Cardiac muscle cell (in vitro differentiated cells and primary cell): Measurements from ENCODE around the gene OXCT1. TPM values are rescaled to one million over a fixed set of nuclear protein-coding genes. Genes with fewer than 3 reads are reported as not detected.

Experiments
- DNase-seq, 2 donors: peaks; one replicate each; pipeline versions ENCODE4 v3.0.0 to v3.0.0-alpha.2; 2010 to 2017; ENCODE audit warnings: low read depth in 1 of 2, low spot score in 1 of 2
- H3K27ac ChIP-seq: fragments of 200-600 bp; sonication (generic); 2 replicates; pipeline ENCODE4 v1.5.1; 2016
- H3K27me3 ChIP-seq: fragments of 200-600 bp; sonication (generic); 2 replicates; pipeline ENCODE4 v1.6.0; 2016; ENCODE audit warnings: control low read depth
- H3K36me3 ChIP-seq: fragments of 200-600 bp; sonication (generic); 2 replicates; pipeline ENCODE4 v1.5.1; 2016; ENCODE audit warnings: control low read depth
- H3K4me1 ChIP-seq: fragments of 200-600 bp; sonication (generic); 2 replicates; pipeline ENCODE4 v1.8.1; 2017; ENCODE audit warnings: low read depth, mild to moderate bottlenecking, mixed run types
- H3K4me3 ChIP-seq: fragments of 200-600 bp; sonication (generic); 2 replicates; pipeline ENCODE4 v1.5.1; 2016; ENCODE audit warnings: mild to moderate bottlenecking
- H3K9me3 ChIP-seq: fragments of 200-600 bp; sonication (generic); 2 replicates; pipeline ENCODE4 v1.5.1; 2017; ENCODE audit warnings: low read depth, mild to moderate bottlenecking, control low read depth
- polyA plus RNA-seq: library from polyadenylated mRNA; unstranded; fragments of >200 nt; fragmentation: Nextera tagmentation; extraction: Ambion mirVana; gene quantifications from 2 replicates; pipeline ENCODE4 v1.2.1, GENCODE V29; 2016
- total RNA-seq: library from RNA; depleted of rRNA; stranded (reverse); fragments of >200 nt; gene quantifications from 2 replicates; pipeline ENCODE4 v1.2.3, GENCODE V29; 2016
- TF ChIP-seq, protein P1 (sequence below): IDR thresholded peaks from 2 replicates; pipeline ENCODE4 v1.5.1; 2012; ENCODE audit warnings: low read depth, mild to moderate bottlenecking, low read length

Gene OXCT1
- total and polyA plus RNA-seq, 2 experiments from 2014 or later: 54.8 to 55.8 TPM

DNA sequence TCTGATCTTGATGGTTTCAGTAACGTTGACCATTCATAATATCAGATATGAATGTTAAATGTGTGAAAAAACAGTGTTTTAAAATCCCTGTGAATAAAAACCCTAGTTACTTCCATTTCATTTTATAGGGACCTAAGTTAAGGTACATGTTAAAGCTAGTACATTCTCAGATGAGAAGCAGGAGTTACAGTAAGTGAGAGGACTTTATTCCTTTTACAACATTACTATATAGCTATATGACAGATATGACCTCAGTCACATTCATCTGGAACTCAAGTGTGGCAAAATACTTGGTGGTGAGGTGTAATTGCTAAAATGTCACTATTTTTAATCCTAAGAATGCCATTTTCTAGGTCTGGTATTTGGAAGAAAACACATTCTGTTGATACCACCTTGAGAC, 96.4 kb downstream of the OXCT1 start:
- Histone ChIP-seq H3K9me3 (no peaks in the 10 kb centered on the region), H3K27ac (no peak overlapping the region), H3K4me1 (no peaks in the 10 kb centered on the region), H3K36me3 (no peaks in the 10 kb centered on the region), H3K27me3 (no peaks in the 10 kb centered on the region), H3K4me3 (no peak overlapping the region)
- TF ChIP-seq, protein P1, sequence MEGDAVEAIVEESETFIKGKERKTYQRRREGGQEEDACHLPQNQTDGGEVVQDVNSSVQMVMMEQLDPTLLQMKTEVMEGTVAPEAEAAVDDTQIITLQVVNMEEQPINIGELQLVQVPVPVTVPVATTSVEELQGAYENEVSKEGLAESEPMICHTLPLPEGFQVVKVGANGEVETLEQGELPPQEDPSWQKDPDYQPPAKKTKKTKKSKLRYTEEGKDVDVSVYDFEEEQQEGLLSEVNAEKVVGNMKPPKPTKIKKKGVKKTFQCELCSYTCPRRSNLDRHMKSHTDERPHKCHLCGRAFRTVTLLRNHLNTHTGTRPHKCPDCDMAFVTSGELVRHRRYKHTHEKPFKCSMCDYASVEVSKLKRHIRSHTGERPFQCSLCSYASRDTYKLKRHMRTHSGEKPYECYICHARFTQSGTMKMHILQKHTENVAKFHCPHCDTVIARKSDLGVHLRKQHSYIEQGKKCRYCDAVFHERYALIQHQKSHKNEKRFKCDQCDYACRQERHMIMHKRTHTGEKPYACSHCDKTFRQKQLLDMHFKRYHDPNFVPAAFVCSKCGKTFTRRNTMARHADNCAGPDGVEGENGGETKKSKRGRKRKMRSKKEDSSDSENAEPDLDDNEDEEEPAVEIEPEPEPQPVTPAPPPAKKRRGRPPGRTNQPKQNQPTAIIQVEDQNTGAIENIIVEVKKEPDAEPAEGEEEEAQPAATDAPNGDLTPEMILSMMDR: no peak
- DNase-seq: no peak

DNA sequence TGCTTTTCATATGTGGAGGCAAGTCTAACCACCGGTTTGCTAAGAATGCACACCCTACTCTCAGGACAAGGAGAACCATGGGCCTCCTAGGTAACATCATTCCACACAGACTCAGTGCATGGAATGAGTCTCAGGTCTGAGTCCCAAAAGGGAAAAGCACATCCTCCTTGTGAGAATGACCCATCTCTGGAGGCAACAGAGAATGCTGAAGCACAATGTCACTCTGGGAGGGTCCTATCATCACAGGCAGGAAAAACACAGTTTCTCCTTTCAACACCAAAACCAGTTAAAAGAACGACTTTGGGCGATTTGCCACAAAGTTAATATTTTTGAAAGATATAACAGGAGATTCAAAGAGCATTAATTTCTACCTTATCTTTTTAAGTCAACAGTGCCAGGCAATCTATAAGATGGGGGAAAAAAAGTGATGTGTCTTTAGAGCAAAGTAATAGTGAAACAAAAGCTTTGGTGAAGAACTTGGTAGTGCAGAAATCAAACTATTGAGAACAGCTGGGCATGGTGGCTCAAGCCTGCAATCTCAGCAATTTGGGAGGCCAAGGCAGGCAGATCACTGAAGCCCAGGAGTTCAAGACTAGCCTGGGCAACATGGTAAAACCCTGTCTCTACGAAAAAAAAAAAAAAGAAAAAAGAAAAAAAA, 97.3 kb downstream of the OXCT1 start:
- TF ChIP-seq, protein P1: no peak

DNA sequence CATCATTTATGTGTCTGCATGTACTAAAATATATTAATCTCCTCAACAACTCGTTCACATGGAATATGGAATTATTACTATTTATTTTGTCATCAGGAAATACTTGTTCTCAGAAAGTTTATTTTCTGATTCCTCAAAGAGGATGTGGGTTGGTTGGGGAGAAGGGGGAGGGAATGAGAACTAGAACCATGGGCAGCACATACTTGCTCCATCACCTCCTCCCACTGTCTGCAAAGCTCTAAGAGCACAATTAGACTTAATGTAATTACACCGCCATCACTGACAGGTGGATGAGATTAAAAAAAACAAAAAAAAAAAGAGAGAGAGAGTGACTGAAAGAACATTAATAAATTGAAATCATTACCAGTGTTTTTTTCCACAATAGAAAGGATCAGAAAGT, 98.2 kb downstream of the OXCT1 start:
- Histone ChIP-seq H3K4me3 (no peak overlapping the region), H3K36me3 (no peaks in the 10 kb centered on the region), H3K27ac (no peak overlapping the region), H3K27me3 (no peaks in the 10 kb centered on the region), H3K9me3 (no peaks in the 10 kb centered on the region), H3K4me1 (no peaks in the 10 kb centered on the region)
- TF ChIP-seq, protein P1: no peak
- DNase-seq: no peak

More for the DNA sequence above, 97.3 kb downstream of the OXCT1 start:
- no peak overlapping the region for H3K27ac ChIP-seq
- no peaks in the 10 kb centered on the region for H3K36me3 ChIP-seq
- no peak overlapping the region for H3K4me3 ChIP-seq
- no peak for DNase-seq
- no peaks in the 10 kb centered on the region for H3K9me3 ChIP-seq
- H3K27me3 ChIP-seq: no peaks in the 10 kb centered on the region
- no peaks in the 10 kb centered on the region for H3K4me1 ChIP-seq

DNA sequence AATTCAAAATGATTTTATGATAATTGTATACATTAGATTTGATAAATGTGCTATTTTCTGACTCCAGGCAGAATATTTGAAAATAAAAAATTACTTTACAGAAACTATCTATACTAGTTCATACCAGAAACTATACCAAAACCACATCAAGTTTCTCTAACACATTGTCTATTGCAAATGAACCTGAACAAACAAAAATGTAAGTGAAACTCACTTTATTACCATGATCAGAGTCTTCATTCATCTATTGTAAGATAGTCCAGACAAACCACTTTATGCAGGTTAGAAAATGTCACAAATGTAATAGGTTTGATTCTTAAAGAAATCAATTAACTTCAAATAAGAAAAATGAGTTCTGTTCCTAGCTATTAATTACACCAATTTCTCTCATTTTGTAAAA, 99.4 kb downstream of the OXCT1 start:
- Histone ChIP-seq H3K4me3 (no peak overlapping the region), H3K4me1 (no peaks in the 10 kb centered on the region), H3K36me3 (no peaks in the 10 kb centered on the region), H3K27me3 (no peaks in the 10 kb centered on the region), H3K27ac (no peak overlapping the region), H3K9me3 (no peaks in the 10 kb centered on the region)
- no peak for DNase-seq
- TF ChIP-seq, protein P1: no peak

DNA sequence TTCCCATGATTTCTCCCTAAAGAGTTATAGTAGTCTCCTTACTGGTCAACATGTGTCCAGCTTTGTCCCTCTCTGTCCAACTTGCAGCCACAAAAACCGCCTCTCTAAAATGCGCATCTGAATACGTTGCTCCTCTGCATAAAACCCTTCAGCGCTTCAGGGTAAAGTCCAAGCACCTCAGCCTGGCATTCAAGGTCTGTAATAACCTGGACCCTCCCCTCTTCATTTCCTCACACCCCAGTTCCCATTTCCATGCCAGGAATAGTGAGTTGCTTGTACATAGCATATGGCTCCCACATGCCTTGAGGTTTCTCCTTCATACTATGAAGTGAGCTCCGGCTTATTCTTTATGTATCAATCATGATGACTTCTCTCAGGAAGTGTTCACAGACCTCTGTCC, 101.5 kb downstream of the OXCT1 start:
- Histone ChIP-seq H3K4me3 (no peak overlapping the region), H3K27ac (no peak overlapping the region), H3K36me3 (no peaks in the 10 kb centered on the region), H3K27me3 (no peaks in the 10 kb centered on the region), H3K9me3 (no peaks in the 10 kb centered on the region), H3K4me1 (peaks cover 14% of the 10 kb centered on the region)
- TF ChIP-seq, protein P1: no peak
- no peak for DNase-seq
